Natural killer cell (primary cell): Measurements from ENCODE around the gene GALNT16. TPM values are rescaled to one million over a fixed set of nuclear protein-coding genes. Genes with fewer than 3 reads are reported as not detected.

Experiments
- ATAC-seq, 3 donors: fragments of 150-1000 bp in 2 of 3; fragments of 200-7000 bp in 1 of 3; cut with Tn5 transposase; 1 replicate in 1 of 3; 2 replicates in 2 of 3; pipeline ENCODE4 v1.10.0; 2021; ENCODE audit warnings: mild to moderate bottlenecking in 2 of 3, moderate library complexity in 2 of 3
- DNase-seq, 2 donors: peaks; one replicate each; pipeline versions ENCODE4 v3.0.0 to v3.0.0-alpha.2; 2013 to 2021; ENCODE audit warnings: mixed read lengths in 1 of 2
- H3K27ac ChIP-seq: one replicate; pipeline ENCODE4 v1.5.1; 2013; ENCODE audit warnings: mild to moderate bottlenecking, low read length
- H3K27me3 ChIP-seq: one replicate; pipeline ENCODE4 v1.6.1; 2013; ENCODE audit warnings: low read length; ENCODE audit not compliant: control insufficient read depth, insufficient read depth
- H3K36me3 ChIP-seq: one replicate; pipeline ENCODE4 v1.6.1; 2013; ENCODE audit warnings: low read length; ENCODE audit not compliant: control insufficient read depth, insufficient read depth
- H3K4me1 ChIP-seq: one replicate; pipeline ENCODE4 v1.6.1; 2013; ENCODE audit warnings: low read length; ENCODE audit not compliant: control insufficient read depth, insufficient read depth
- H3K4me3 ChIP-seq: one replicate; pipeline ENCODE4 v1.5.1; 2013; ENCODE audit warnings: low read length
- H3K9me3 ChIP-seq: one replicate; pipeline ENCODE4 v1.6.1; 2013; ENCODE audit warnings: low read length; ENCODE audit not compliant: control insufficient read depth, insufficient read depth
- H3K27ac Mint-ChIP-seq, 2 donors: one replicate each; pipeline ENCODE4 v1.8.0; 2022; ENCODE audit warnings: mild to moderate bottlenecking in 2 of 2, mixed read lengths in 2 of 2, moderate library complexity in 1 of 2
- H3K27me3 Mint-ChIP-seq, 2 donors: one replicate each; pipeline ENCODE4 v1.8.0; 2022; ENCODE audit warnings: low read depth in 2 of 2, mixed read lengths in 2 of 2
- H3K36me3 Mint-ChIP-seq: one replicate; pipeline ENCODE4 v1.8.0; 2022; ENCODE audit warnings: mixed read lengths
- H3K4me1 Mint-ChIP-seq, 2 donors: one replicate each; pipeline ENCODE4 v1.8.0; 2022; ENCODE audit warnings: mixed read lengths in 2 of 2
- H3K4me3 Mint-ChIP-seq: one replicate; pipeline ENCODE4 v1.8.0; 2022; ENCODE audit warnings: mild to moderate bottlenecking, moderate library complexity, mixed read lengths
- H3K9me3 Mint-ChIP-seq, 2 donors: one replicate each; pipeline ENCODE4 v1.8.0; 2022; ENCODE audit warnings: mixed read lengths in 2 of 2
- WGBS: methylation state at CpG from one replicate; pipeline ENCODE4 v1.1.7; 2013; ENCODE audit warnings: missing lambda C conversion rate; ENCODE audit not compliant: insufficient coverage; 5-methylcytosine and 5-hydroxymethylcytosine counted together
- intact Hi-C: fragments of 100-400 bp; cut with micrococcal nuclease; formaldehyde crosslinking; loops from one replicate; pipeline ENCODE4 v1.14.2; 2022
- total RNA-seq, 4 donors: library from RNA; stranded (reverse); fragments of 120-200 nt in 1 of 4; gene quantifications; one replicate each; pipeline versions ENCODE4 v1.2.3 to v1.2.4, GENCODE V29; 2013 to 2022
- TF ChIP-seq, protein P1 (sequence below): fragments of 200-600 bp; IDR thresholded peaks from one replicate; pipeline ENCODE4 v1.8.0; 2022; ENCODE audit warnings: antibody characterized with exemption

Gene GALNT16
- total RNA-seq, 3 donors from 2014 or later (not counting 1 experiment from before 2014, with no cell fraction given): not detected

- no peaks in the 10 kb centered on the region for H3K9me3 ChIP-seq
- H3K36me3 Mint-ChIP-seq: no peaks in the 10 kb centered on the region
- intact Hi-C loops: no loop called here
- ATAC-seq (peak in 1 of 3 donors; percentile 38), DNase-seq (no peak)
- no peak overlapping the region for H3K4me3 ChIP-seq
- no peaks in the 10 kb centered on the region for H3K9me3 Mint-ChIP-seq
- 67% methylated on average over 1 of the region's 1 CpG for WGBS
- no peak overlapping the region for H3K27ac ChIP-seq
- no peaks in the 10 kb centered on the region for H3K27me3 ChIP-seq
- H3K4me3 Mint-ChIP-seq: no peak overlapping the region
- TF ChIP-seq, protein P1, sequence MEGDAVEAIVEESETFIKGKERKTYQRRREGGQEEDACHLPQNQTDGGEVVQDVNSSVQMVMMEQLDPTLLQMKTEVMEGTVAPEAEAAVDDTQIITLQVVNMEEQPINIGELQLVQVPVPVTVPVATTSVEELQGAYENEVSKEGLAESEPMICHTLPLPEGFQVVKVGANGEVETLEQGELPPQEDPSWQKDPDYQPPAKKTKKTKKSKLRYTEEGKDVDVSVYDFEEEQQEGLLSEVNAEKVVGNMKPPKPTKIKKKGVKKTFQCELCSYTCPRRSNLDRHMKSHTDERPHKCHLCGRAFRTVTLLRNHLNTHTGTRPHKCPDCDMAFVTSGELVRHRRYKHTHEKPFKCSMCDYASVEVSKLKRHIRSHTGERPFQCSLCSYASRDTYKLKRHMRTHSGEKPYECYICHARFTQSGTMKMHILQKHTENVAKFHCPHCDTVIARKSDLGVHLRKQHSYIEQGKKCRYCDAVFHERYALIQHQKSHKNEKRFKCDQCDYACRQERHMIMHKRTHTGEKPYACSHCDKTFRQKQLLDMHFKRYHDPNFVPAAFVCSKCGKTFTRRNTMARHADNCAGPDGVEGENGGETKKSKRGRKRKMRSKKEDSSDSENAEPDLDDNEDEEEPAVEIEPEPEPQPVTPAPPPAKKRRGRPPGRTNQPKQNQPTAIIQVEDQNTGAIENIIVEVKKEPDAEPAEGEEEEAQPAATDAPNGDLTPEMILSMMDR: no peak
- H3K4me1 ChIP-seq: no peaks in the 10 kb centered on the region
- no peaks in the 10 kb centered on the region for H3K4me1 Mint-ChIP-seq
- H3K27ac Mint-ChIP-seq: no peak overlapping the region
- H3K36me3 ChIP-seq: no peaks in the 10 kb centered on the region
- H3K27me3 Mint-ChIP-seq: peaks cover 4 to 11% of the 10 kb centered on the region in 2 donors
Observed at GRCh38 chr14:69269381-69269780, 9.4 kb downstream of the GALNT16 start.

DNA sequence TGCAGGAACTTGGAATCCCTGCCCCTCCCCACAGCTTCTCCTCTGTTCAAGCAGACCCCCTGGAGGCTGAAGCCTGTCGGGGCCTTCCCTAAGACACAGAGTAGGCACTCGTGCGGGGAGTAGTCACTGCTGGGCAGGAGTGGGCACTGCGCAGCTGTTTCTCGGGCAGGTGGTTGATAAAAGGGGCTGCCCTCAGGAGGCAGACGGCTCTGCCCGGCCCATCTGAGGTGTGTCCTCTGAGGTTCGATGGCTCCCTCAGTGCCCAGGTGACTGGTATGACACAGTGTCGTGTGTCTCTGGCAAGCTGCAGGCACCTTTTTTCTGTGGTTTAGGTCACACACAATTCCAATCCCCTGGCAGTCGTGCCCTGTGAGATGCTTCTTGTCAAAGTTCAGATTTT is 10.1 kb downstream of the GALNT16 start:
- Mint-ChIP-seq H3K4me3 (no peak overlapping the region), H3K9me3 (no peaks in the 10 kb centered on the region), H3K36me3 (no peaks in the 10 kb centered on the region), H3K27me3 (peaks cover 9 to 18% of the 10 kb centered on the region in 2 donors), H3K4me1 (no peaks in the 10 kb centered on the region), H3K27ac (no peak overlapping the region)
- intact Hi-C loops: no loop called here
- Histone ChIP-seq H3K27me3 (no peaks in the 10 kb centered on the region), H3K4me1 (no peaks in the 10 kb centered on the region), H3K9me3 (no peaks in the 10 kb centered on the region), H3K27ac (no peak overlapping the region), H3K36me3 (no peaks in the 10 kb centered on the region), H3K4me3 (no peak overlapping the region)
- TF ChIP-seq, protein P1: no peak
- no peak for DNase-seq
- ATAC-seq: peak in 1 of 3 donors; percentile 18
- WGBS: 83% methylated on average over 10 of the region's 10 CpGs

- Mint-ChIP-seq H3K27ac (no peak overlapping the region), H3K9me3 (no peaks in the 10 kb centered on the region), H3K4me3 (no peak overlapping the region), H3K27me3 (peaks cover 7 to 19% of the 10 kb centered on the region in 2 donors), H3K36me3 (no peaks in the 10 kb centered on the region), H3K4me1 (no peaks in the 10 kb centered on the region)
- WGBS: 92% methylated on average over 21 of the region's 21 CpGs
- Histone ChIP-seq H3K27ac (no peak overlapping the region), H3K9me3 (no peaks in the 10 kb centered on the region), H3K36me3 (no peaks in the 10 kb centered on the region), H3K4me3 (no peak overlapping the region), H3K27me3 (no peaks in the 10 kb centered on the region), H3K4me1 (no peaks in the 10 kb centered on the region)
- ATAC-seq: no peak
- no peak for DNase-seq
- TF ChIP-seq, protein P1: no peak
- intact Hi-C loops: no loop called here
Observed at GRCh38 chr14:69270795-69271708, 11.1 kb downstream of the GALNT16 start.
